ENCODE measurements around the gene MRGPRE.

MRGPRE gene

GRCh38 chr11:3220521-3221407 lies 11.5 kb downstream of the MRGPRE start:
- no peak overlapping the region for H3K4me2 ChIP-seq (ENCODE audit: insufficient read depth, low read length)
- H3K79me2 ChIP-seq (ENCODE audit: insufficient read depth, low read length): no peaks in the 10 kb centered on the region
- no peak overlapping the region for H2AFZ ChIP-seq (ENCODE audit: low read depth, low read length)
- no peak overlapping the region for H3K4me3 ChIP-seq (ENCODE audit: low read depth in 1 of 2, low read length in 2 of 2)
- DNase-seq (no peak), ATAC-seq (ENCODE audit: insufficient read depth, low read depth) (no peak)
- no peaks in the 10 kb centered on the region for H3K9me3 ChIP-seq (ENCODE audit: insufficient read depth, low read length, severe bottlenecking)
- H3K9ac ChIP-seq (ENCODE audit: low read depth, low read length): no peak overlapping the region
- peaks cover 32% of the 10 kb centered on the region for H3K4me1 ChIP-seq (ENCODE audit: insufficient read depth, low read length)
- no peaks in the 10 kb centered on the region for H3K36me3 ChIP-seq (ENCODE audit: insufficient read depth, low read length)
- no peaks in the 10 kb centered on the region for H4K20me1 ChIP-seq (ENCODE audit: insufficient read depth, low read length)
- H3K27me3 ChIP-seq (ENCODE audit: insufficient read depth, low read length, poor library complexity): no peaks in the 10 kb centered on the region
- TF ChIP-seq EZH2 (IDR thresholded peaks at IDR 0.05; ENCODE audit: borderline replicate concordance, low read depth, low read length, severe bottlenecking) (no peak), CTCF (IDR thresholded peaks at IDR 0.05; ENCODE audit: borderline replicate concordance, extremely low read depth, low read length, poor library complexity, severe bottlenecking) (no peak)
- no peak overlapping the region for H3K27ac ChIP-seq (ENCODE audit: low read length)

GRCh38 chr11:3220101-3220500 lies 12.1 kb downstream of the MRGPRE start:
- H3K4me1 ChIP-seq (ENCODE audit: insufficient read depth, low read length): peaks cover 32% of the 10 kb centered on the region
- H3K27me3 ChIP-seq (ENCODE audit: insufficient read depth, low read length, poor library complexity): no peaks in the 10 kb centered on the region
- H3K9me3 ChIP-seq (ENCODE audit: insufficient read depth, low read length, severe bottlenecking): no peaks in the 10 kb centered on the region
- H4K20me1 ChIP-seq (ENCODE audit: insufficient read depth, low read length): no peaks in the 10 kb centered on the region
- H3K4me2 ChIP-seq (ENCODE audit: insufficient read depth, low read length): no peak overlapping the region
- H3K27ac ChIP-seq (ENCODE audit: low read length): no peak overlapping the region
- ATAC-seq (ENCODE audit: insufficient read depth, low read depth) (no peak), DNase-seq (no peak)
- TF ChIP-seq CTCF (IDR thresholded peaks at IDR 0.05; ENCODE audit: borderline replicate concordance, extremely low read depth, low read length, poor library complexity, severe bottlenecking) (no peak), EZH2 (IDR thresholded peaks at IDR 0.05; ENCODE audit: borderline replicate concordance, low read depth, low read length, severe bottlenecking) (no peak)
- H3K36me3 ChIP-seq (ENCODE audit: insufficient read depth, low read length): no peaks in the 10 kb centered on the region
- no peak overlapping the region for H3K9ac ChIP-seq (ENCODE audit: low read depth, low read length)
- no peaks in the 10 kb centered on the region for H3K79me2 ChIP-seq (ENCODE audit: insufficient read depth, low read length)
- no peak overlapping the region for H3K4me3 ChIP-seq (ENCODE audit: low read depth in 1 of 2, low read length in 2 of 2)
- H2AFZ ChIP-seq (ENCODE audit: low read depth, low read length): no peak overlapping the region

GRCh38 chr11:3219281-3219892 lies 12.8 kb downstream of the MRGPRE start:
- no peaks in the 10 kb centered on the region for H3K9me3 ChIP-seq (ENCODE audit: insufficient read depth, low read length, severe bottlenecking)
- H3K4me1 ChIP-seq (ENCODE audit: insufficient read depth, low read length): peaks cover 32% of the 10 kb centered on the region
- no peak for TF ChIP-seq EZH2 (IDR thresholded peaks at IDR 0.05; ENCODE audit: borderline replicate concordance, low read depth, low read length, severe bottlenecking)
- TF ChIP-seq CTCF (IDR thresholded peaks at IDR 0.05; ENCODE audit: borderline replicate concordance, extremely low read depth, low read length, poor library complexity, severe bottlenecking): no peak
- no peaks in the 10 kb centered on the region for H3K36me3 ChIP-seq (ENCODE audit: insufficient read depth, low read length)
- H3K4me2 ChIP-seq (ENCODE audit: insufficient read depth, low read length): no peak overlapping the region
- H3K79me2 ChIP-seq (ENCODE audit: insufficient read depth, low read length): no peaks in the 10 kb centered on the region
- ATAC-seq (ENCODE audit: insufficient read depth, low read depth): no peak
- no peaks in the 10 kb centered on the region for H3K27me3 ChIP-seq (ENCODE audit: insufficient read depth, low read length, poor library complexity)
- no peak overlapping the region for H3K9ac ChIP-seq (ENCODE audit: low read depth, low read length)
- H2AFZ ChIP-seq (ENCODE audit: low read depth, low read length): no peak overlapping the region
- no peak overlapping the region for H3K4me3 ChIP-seq (ENCODE audit: low read depth in 1 of 2, low read length in 2 of 2)
- no peaks in the 10 kb centered on the region for H4K20me1 ChIP-seq (ENCODE audit: insufficient read depth, low read length)
- H3K27ac ChIP-seq (ENCODE audit: low read length): no peak overlapping the region
- DNase-seq: no peak
